GM12878 (cell line): ENCODE data around the gene SEMA7A. TPM values are rescaled to one million over a fixed set of nuclear protein-coding genes. Genes with fewer than 3 reads are reported as not detected.

Experiments used
- ATAC-seq: fragments of 200-7000 bp; cut with Tn5 transposase; 3 replicates; pipeline ENCODE4 v1.9.1; 2020; ENCODE audit warnings: mild to moderate bottlenecking, moderate library complexity
- BruUV-seq: library from RNA; stranded (reverse); fragments of 400-500 nt; replicated peaks from 2 replicates; lab custom pipeline; 2021; lab: Mats Ljungman, UMichigan
- CTCF ChIA-PET: fragments of 300-600 bp; sonication (Branson Sonifier 250); formaldehyde crosslinking; extraction: SDS; loops from one replicate; lab custom pipeline; 2021; ENCODE audit warnings: inconsistent platforms; lab: Yijun Ruan, JAX
- POLR2A ChIA-PET: fragments of 350-600 bp; formaldehyde crosslinking; extraction: SDS; loops from one replicate; lab custom pipeline; 2021; ENCODE audit warnings: inconsistent platforms; lab: Charles Lee
- RAD21 ChIA-PET: fragments of 300-600 bp; sonication (Branson Sonifier 250); formaldehyde crosslinking; loops from one replicate; lab custom pipeline; 2023; ENCODE audit warnings: antibody characterized with exemption; ENCODE audit not compliant: unreplicated experiment; lab: Charles Lee
- SMC1A ChIA-PET: fragments of 300-600 bp; sonication (Branson Sonifier 250); formaldehyde crosslinking; loops from one replicate; lab custom pipeline; 2023; ENCODE audit not compliant: unreplicated experiment, uncharacterized antibody; lab: Charles Lee
- DNase-seq: peaks from one replicate; pipeline ENCODE4 v3.0.0-alpha.2; 2011; ENCODE audit warnings: low read depth, low spot score
- FAIRE-seq: peaks from 3 replicates; lab custom pipeline; 2011; peaks lifted over from hg19 to GRCh38; lab: Jason Lieb, UNC
- H2AFZ ChIP-seq: 2 replicates; pipeline ENCODE4 v1.6.0; 2011; ENCODE audit warnings: low read depth, low read length, control low read depth; ENCODE audit not compliant: control insufficient read depth
- H3K27ac ChIP-seq: 2 replicates; pipeline ENCODE4 v1.5.1; 2011; ENCODE audit warnings: control low read depth; ENCODE audit not compliant: control insufficient read depth, insufficient read depth
- H3K27me3 ChIP-seq, 2 experiments: replicated peaks in 1 of 2; 2 replicates each; pipeline versions ENCODE4 v1.6.0 to v1.6.1; 2011; ENCODE audit warnings: low read length in 1 of 2; ENCODE audit not compliant: control insufficient read depth in 2 of 2, insufficient read depth in 2 of 2
- H3K36me3 ChIP-seq, 2 experiments: 2 replicates each; pipeline ENCODE4 v1.5.1; 2011; ENCODE audit warnings: low read length in 1 of 2; ENCODE audit not compliant: control insufficient read depth in 2 of 2, insufficient read depth in 2 of 2
- H3K4me1 ChIP-seq: 2 replicates; pipeline ENCODE4 v1.6.1; 2011; ENCODE audit warnings: mild to moderate bottlenecking, low read length, moderate library complexity, mixed read lengths; ENCODE audit not compliant: control insufficient read depth, insufficient read depth
- H3K4me2 ChIP-seq: 2 replicates; pipeline ENCODE4 v1.6.0; 2011; ENCODE audit warnings: control low read depth; ENCODE audit not compliant: control insufficient read depth, insufficient read depth
- H3K4me3 ChIP-seq: fragments of 200-600 bp; sonication (generic); 2 replicates; pipeline ENCODE4 v1.5.1; 2016
- H3K79me2 ChIP-seq: 2 replicates; pipeline ENCODE4 v1.6.0; 2011; ENCODE audit warnings: low read length; ENCODE audit not compliant: control insufficient read depth, insufficient read depth
- H3K9ac ChIP-seq: 2 replicates; pipeline ENCODE4 v1.8.0; 2011; ENCODE audit warnings: low read length, control low read depth, mixed read lengths; ENCODE audit not compliant: control insufficient read depth, insufficient read depth
- H3K9me3 ChIP-seq: replicated peaks from 3 replicates; pipeline ENCODE4 v1.5.1; 2011; ENCODE audit warnings: mild to moderate bottlenecking, low read length; ENCODE audit not compliant: control insufficient read depth, insufficient read depth
- H4K20me1 ChIP-seq: 2 replicates; pipeline ENCODE4 v1.6.0; 2011; ENCODE audit not compliant: control insufficient read depth, insufficient read depth
- CREB1 ChIP-seq: IDR thresholded peaks from 2 replicates; pipeline ENCODE4 v1.6.1; 2012; ENCODE audit warnings: low read depth, mild to moderate bottlenecking, inconsistent platforms
- CUX1 ChIP-seq: IDR thresholded peaks from 2 replicates; pipeline ENCODE4 v1.6.1; 2012; ENCODE audit warnings: improper control_type of control experiment, low read depth, low read length; ENCODE audit not compliant: insufficient replicate concordance
- MEF2A ChIP-seq: IDR thresholded peaks from 2 replicates; pipeline ENCODE4 v1.6.1; 2011; ENCODE audit warnings: low read depth, mild to moderate bottlenecking, low read length, moderate library complexity; ENCODE audit not compliant: insufficient read depth
- NFYA ChIP-seq: IDR thresholded peaks from 2 replicates; pipeline ENCODE4 v1.6.1; 2011; ENCODE audit warnings: low read depth, mild to moderate bottlenecking, low read length, improper control_type of control experiment, borderline replicate concordance
- SREBF1 ChIP-seq: IDR thresholded peaks from 2 replicates; pipeline ENCODE4 v1.6.1; 2012; ENCODE audit warnings: mild to moderate bottlenecking, low read length
- SREBF2 ChIP-seq: IDR thresholded peaks from 2 replicates; pipeline ENCODE4 v1.6.1; 2012; ENCODE audit warnings: mild to moderate bottlenecking, low read length
- SUPT20H ChIP-seq: IDR thresholded peaks from 2 replicates; pipeline ENCODE4 v1.6.1; 2011; ENCODE audit warnings: low read depth, mild to moderate bottlenecking, low read length, moderate library complexity, borderline replicate concordance; ENCODE audit not compliant: control insufficient read depth
- USF1 ChIP-seq: IDR thresholded peaks from 2 replicates; pipeline ENCODE4 v1.6.1; 2011; ENCODE audit warnings: borderline replicate concordance, low read depth, mild to moderate bottlenecking, moderate library complexity, mixed read lengths, low read length; ENCODE audit not compliant: insufficient read depth; ENCODE audit errors: extremely low read length
- YBX1 ChIP-seq: fragments of 450-650 bp; IDR thresholded peaks from 2 replicates; pipeline ENCODE4 v1.6.1; 2016; ENCODE audit warnings: antibody characterized with exemption
- ZNF207 ChIP-seq: fragments of 450-650 bp; IDR thresholded peaks from 2 replicates; pipeline ENCODE4 v1.6.1; 2014; ENCODE audit warnings: antibody characterized with exemption, mild to moderate bottlenecking, borderline replicate concordance
- ZSCAN29 ChIP-seq: fragments of 450-650 bp; IDR thresholded peaks from 2 replicates; pipeline ENCODE4 v1.6.1; 2017; ENCODE audit warnings: mild to moderate bottlenecking, moderate library complexity
- WGBS: methylation state at CpG from one replicate; pipeline ENCODE4 v1.1.6; 2016; ENCODE audit warnings: low lambda C conversion rate; ENCODE audit not compliant: insufficient replicate concordance, insufficient coverage; ENCODE audit errors: missing lambda C conversion rate; 5-methylcytosine and 5-hydroxymethylcytosine counted together
- in situ Hi-C: fragments of 300-500 bp; cut with MboI; formaldehyde crosslinking; loops from 9 replicates; pipeline ENCODE4 v1.14.3; 2018; ENCODE audit warnings: mixed read lengths
- intact Hi-C: fragments of 100-400 bp; cut with micrococcal nuclease; formaldehyde crosslinking; loops from one replicate; pipeline ENCODE4 v1.14.2; 2022; ENCODE audit not compliant: unreplicated experiment
- polyA plus RNA-seq, 11 experiments: library from polyadenylated mRNA; depleted of rRNA in 4 of 11; unstranded in 6 of 11; stranded (reverse) in 5 of 11; fragments of >200 nt; fragmentation: Nextera tagmentation in 4 of 11; fragmentation: Illumina TruSeq in 1 of 11; extraction: Ambion mirVana in 4 of 11; extraction: Trizol in 1 of 11; gene quantifications; 1 replicate in 1 of 11; 2 replicates in 10 of 11; pipeline versions ENCODE4 v1.2.1 to v1.2.3, GENCODE V29; 2011 to 2016; ENCODE audit warnings: inconsistent platforms in 2 of 11, missing spikeins in 2 of 11, low read depth in 1 of 11
- total RNA-seq, 4 experiments: library from RNA; depleted of rRNA in 3 of 4; stranded (reverse); fragments of >200 nt in 3 of 4; fragmentation: Illumina TruSeq in 1 of 4; extraction: Trizol in 1 of 4; gene quantifications; 2 replicates each; pipeline versions ENCODE4 v1.2.1 to v1.2.3, GENCODE V29; 2013 to 2021

Gene SEMA7A
- total and polyA plus RNA-seq, 10 of the 15 experiments (the other 5 are each of a cell fraction or from before 2014, with no cell fraction given) = 0.08 to 112 (median 53.5) TPM

- Histone ChIP-seq H3K27me3 (no peaks in the 10 kb centered on the region), H3K79me2 (peaks cover 50% of the 10 kb centered on the region), H3K4me3 (no peak overlapping the region)
- intact Hi-C loops = no loop called here
- ChIA-PET CTCF (interaction anchor here (1.3 kb wide), 1 partner anchor 24 kb away, joined by 3 read pairs; no protein-coding TSS in a partner anchor), RAD21 (interaction anchor here (0.8 kb wide), 1 partner anchor 86 kb away, joined by 3 read pairs; no protein-coding TSS in a partner anchor), SMC1A (interaction anchor here (1.0 to 1.1 kb wide), 4 partner anchors 10 to 81 kb away, joined by 3 to 4 read pairs (median 3); no protein-coding TSS in a partner anchor)
- WGBS = 50% methylated on average over 2 of the region's 2 CpGs
- TF ChIP-seq ZNF207 (no peak), SREBF2 (no peak), CUX1 (no peak), CREB1 (no peak), USF1 (no peak), MEF2A (no peak), SUPT20H (no peak), NFYA (no peak), SREBF1 (no peak), YBX1 (no peak), ZSCAN29 (no peak)
- TF ChIP-seq, all 136 proteins: peak for 0
- H2AFZ ChIP-seq = no peak overlapping the region
- H4K20me1 ChIP-seq = no peaks in the 10 kb centered on the region
- BruUV-seq = no TSS peak
- in situ Hi-C loops = no loop called here
- H3K36me3 ChIP-seq = peaks cover 0 to 3% of the 10 kb centered on the region in 2 experiments; a peak in 1 of 4 replicates
- H3K4me2 ChIP-seq = peak overlapping the region; percentile 71
- no peak for ATAC-seq
- H3K9me3 ChIP-seq = peaks cover 3% of the 10 kb centered on the region; the same call in 2 of the 3 replicates
- POLR2A ChIA-PET = interaction anchor here (0.8 kb wide), 1 partner anchor 89 kb away, joined by 3 read pairs; no protein-coding TSS in a partner anchor
- no peak overlapping the region for H3K9ac ChIP-seq
- no peak for DNase-seq
- H3K4me1 ChIP-seq = peaks cover 8% of the 10 kb centered on the region
- peak overlapping the region; percentile 53 for H3K27ac ChIP-seq
- no peak for FAIRE-seq
Measured at GRCh38 chr15:74464897-74465296, 31.1 kb upstream of the SEMA7A start.
